GM04503 (cell line): ENCODE measurements around the gene RPS26.
A peak's percentile ranks its signal among the peaks of the same experiment; 100 is the strongest.

ENCODE experiments used
- DNase-seq: peaks from one replicate; pipeline ENCODE4 v3.0.0-alpha.2; 2012; ENCODE audit warnings: low read depth

Gene RPS26

DNA sequence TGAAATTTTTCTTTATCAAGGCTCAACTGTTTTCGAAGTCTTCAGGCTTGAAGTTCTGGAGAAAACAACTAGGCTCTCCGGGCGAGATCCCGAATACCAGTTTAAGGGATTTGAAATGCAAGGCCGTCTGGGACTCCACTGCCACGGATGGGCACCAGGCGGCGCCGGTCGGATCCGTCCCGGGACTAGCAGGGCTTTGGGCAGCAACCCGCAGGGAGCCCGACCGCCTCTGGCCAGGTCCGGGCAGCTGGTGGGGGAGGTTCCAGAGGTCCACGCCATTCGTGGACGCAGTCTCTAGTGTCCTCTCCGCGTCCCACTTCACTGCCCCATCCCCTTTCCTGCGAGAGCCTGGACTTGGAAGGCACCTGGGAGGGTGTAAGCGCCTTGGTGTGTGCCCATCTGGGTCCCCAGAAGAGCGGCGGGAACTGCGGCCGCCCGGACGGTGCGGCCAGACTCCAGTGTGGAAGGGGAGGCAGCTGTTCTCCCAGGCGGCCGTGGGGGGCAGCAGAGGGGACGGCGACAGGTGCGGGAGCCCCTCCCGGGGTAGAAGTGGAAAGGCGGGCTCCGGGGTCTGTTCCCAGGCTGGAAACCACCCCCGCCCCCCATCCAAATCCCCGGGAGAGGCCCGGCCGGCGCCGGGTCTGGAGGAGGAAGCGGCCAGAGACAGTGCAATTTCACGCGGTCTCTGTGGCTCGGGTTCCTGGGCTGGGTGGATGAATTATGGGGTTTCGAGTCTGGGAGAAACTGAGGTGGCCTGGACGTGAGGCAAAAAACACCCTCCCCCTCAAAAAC lies 37.4 kb downstream of the RPS26 start:
- DNase-seq, result peak; percentile 33

DNA sequence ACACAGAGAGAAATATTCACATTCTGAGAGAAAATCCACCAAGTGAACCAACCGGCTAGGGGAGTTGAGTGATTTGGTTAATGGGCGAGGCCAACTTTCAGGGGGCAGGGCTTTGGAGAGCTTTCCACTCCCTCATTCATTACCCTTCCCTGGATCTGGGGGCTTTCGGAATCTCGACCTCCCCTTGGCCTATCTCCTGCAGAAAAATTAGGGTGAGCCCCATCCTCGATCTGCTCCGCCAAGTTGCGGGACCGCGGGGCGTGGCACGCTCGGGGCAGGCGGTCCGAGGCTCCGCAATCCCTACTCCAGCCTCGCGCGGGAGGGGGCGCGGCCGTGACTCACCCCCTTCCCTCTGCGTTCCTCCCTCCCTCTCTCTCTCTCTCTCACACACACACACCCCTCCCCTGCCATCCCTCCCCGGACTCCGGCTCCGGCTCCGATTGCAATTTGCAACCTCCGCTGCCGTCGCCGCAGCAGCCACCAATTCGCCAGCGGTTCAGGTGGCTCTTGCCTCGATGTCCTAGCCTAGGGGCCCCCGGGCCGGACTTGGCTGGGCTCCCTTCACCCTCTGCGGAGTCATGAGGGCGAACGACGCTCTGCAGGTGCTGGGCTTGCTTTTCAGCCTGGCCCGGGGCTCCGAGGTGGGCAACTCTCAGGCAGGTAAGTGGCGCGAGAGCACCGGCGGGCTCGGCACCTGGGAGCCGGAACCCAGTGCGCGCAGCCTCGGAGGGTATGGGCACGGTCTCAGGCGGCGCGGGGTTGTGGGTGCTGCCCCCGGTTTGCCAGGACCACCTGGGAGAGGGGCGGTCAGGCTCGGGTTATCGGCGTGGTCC lies 38.2 kb downstream of the RPS26 start, which contains the start of gene ERBB3:
TSS of gene ERBB3 (plus strand) at position 443 of the 833 bp plus-strand sequence. CDS start at position 579, 136 bp downstream.
- DNase-seq, result no peak

DNA sequence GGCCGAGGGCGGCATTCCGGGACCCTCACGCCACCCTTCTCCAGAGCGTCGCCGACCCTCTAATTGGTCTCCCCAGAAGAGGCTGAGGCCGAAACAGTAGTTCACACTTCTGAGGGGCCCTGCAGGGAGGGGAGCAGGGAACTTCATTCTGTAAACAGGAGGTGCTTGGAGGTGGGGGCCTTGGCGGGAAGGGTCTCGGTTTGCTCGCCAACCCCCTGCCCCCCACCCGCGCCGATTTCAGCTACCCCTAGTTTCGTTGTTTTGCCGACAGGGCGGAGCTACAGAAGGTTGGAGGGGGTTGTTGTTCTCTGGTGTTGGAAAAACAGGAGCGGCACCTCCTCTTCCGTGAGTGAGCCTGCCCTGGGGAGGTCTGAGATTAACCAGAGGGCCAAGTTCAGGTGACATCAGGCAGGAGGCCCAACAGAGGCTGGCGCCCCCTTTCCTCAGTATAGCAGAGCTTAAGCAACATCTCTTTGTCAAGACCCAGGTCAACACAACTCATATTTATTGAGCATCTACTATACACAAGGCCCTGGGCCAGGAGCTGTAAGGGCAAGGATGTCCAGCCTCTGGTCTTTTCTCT lies 38.9 kb downstream of the RPS26 start:
- no peak for DNase-seq

DNA sequence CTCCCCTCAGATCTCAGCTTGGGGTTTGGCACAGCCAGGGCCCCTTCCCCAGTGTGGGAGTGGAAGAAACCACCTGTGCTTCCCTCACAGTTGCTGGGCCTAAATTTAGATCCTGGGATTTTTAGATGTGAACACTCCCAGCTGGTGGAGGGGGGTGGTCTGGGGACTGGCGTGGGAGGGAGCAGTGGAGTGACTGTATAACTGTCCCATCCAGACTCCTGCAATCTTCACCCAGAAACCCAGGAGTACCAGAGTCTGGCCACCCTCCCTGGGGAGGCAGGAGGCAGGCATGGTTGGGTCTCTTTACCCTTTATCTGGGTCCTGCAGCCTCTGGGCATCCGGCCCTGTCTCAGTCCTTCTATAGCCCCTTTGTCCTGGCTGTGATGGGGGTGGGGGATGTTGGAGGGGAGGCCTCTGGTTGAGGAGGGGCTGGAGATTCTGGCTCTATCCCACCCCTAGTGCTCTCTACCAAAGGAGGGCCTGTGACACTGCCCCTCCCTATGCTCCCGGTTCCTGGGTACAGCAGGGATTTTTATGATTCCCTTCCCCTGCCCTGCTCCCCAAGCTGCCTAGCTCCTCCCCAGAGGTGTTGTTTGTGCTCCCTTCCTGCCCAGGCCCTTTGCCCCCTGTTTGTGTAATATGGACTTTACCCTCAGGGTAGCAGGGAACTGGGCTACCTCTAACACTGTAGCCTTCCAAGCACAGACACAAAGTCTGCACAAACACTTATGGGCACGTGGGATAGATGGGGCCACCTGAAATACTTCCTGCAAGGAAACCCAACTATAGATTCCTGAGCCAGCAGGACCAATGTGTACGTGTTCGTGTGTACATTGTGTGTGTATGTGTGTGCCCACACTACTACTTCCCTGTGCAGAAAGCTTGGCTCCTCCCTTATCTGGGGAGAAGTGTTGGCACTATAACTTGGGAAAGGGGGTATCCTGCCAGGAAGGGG lies 40.0 kb downstream of the RPS26 start:
- no peak for DNase-seq

DNA sequence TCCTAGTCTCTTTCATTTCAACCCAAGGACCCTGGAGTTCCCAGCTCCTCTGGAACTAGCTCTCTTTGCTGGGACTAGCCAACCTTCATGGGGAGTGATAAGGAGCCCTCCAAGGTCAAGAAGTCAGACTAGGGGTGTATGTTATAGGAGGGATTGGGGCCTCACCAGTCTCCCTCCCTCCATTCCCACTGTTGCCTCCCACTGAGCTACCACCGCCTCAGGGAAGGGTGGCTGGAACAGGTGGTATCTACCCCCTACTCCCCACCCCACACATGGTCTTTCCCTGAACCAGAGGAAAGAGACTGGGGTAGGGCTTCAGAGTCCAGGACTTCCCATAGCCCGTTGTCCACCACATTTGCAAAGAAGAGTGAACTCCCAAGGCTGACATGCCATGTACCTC lies 40.7 kb downstream of the RPS26 start:
- DNase-seq, result no peak

DNA sequence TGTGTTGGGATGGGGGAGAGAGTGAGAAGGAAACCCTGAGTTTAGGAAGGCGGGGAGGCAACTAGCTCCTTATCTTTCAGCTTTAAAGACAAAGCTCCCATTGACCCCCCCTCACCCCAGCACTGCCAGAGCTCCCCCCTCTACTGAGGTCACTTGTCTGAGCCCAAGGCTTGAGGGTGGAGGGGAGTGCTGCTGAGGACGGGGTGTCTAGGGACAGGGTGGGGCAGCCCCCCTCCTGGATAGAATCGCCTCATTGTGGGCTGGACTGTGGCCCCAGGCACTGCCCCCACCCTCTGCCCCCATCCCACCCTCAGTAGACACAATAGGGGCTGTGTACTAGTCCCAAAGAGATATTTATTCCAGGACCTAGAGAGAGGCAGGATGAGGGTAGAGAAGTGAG lies 41.2 kb downstream of the RPS26 start:
- no peak for DNase-seq

DNA sequence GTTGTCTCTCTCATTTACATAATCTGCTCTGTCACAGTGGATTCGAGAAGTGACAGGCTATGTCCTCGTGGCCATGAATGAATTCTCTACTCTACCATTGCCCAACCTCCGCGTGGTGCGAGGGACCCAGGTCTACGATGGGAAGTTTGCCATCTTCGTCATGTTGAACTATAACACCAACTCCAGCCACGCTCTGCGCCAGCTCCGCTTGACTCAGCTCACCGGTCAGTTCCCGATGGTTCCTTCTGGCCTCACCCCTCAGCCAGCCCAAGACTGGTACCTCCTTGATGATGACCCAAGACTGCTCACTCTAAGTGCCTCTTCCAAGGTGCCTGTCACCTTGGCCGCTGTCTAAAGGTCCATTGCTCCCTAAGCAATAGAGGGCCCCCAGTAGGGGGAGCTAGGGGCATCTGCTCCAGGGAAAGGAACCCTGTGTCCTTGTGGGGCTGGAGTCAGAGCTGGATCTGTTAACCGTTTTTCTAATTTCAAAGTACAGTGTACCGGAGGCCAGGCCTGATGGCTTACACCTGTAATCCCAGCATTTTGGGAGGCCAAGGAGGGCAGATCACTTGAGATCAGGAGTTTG lies 43.3 kb downstream of the RPS26 start:
- DNase-seq, result no peak

DNA sequence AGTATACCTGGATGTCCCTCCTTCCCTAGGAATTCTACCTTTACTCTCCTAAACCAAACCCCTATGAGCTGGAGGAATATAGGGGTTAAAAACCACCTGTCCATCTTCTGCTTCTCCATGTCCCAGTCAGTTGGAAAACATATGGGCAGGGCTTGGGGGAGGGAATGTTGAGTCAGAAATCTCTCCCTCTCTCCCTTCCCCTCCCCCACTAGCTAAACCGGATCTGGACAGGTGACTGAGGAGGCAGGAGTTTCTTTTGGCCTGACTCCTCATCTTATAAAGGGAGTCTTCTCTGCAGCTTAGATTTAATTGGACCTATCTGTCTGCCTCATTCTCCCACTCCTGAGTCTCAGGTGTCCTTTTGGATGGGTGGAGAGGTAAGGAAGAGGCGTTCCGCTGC lies 44.4 kb downstream of the RPS26 start:
- DNase-seq, result no peak

DNA sequence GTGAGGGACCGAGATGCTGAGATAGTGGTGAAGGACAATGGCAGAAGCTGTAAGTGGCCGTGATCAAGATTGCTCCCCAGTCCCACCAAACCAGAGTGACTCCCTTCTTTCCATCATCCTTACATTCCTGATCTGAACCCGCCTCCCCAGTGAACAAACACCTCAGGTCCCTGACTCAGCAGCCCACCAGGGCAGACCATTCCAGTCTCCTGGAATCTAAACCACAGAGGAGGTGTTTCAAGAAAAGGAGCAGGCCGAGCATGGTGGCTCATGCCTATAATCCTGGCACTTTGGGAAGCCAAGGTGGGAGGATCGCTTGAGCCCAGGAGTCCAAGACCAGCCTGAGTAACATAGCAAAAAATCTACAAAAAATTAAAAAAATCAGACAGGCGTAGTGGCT lies 44.9 kb downstream of the RPS26 start:
- no peak for DNase-seq

DNA sequence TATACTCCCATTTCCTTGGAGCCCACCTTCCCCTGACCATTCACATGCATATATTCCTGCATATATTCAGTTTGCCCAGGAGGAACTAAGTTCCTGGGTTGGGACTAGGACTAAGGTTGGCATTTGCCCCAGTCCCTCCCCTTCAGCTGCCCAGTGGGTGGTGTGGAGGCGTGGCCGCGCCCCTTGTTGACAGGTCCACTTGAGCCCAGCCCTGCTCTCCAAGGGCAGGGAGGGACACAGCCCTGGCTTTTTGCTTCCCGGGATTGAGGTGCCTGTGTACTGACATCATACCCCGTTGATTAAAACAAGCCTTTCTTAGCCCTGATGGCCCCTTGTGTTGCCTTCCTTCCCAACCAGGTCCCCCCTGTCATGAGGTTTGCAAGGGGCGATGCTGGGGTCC lies 45.5 kb downstream of the RPS26 start:
- DNase-seq, result no peak
